Colon (tissue), 2 donors: Measurements from ENCODE around the gene CRTC1.

Source experiments
- FAIRE-seq: peaks from 2 replicates; lab custom pipeline; 2012; peaks lifted over from hg19 to GRCh38; lab: Jason Lieb, UNC
- donor health status: control.
- donor health status: control.

Gene CRTC1

DNA sequence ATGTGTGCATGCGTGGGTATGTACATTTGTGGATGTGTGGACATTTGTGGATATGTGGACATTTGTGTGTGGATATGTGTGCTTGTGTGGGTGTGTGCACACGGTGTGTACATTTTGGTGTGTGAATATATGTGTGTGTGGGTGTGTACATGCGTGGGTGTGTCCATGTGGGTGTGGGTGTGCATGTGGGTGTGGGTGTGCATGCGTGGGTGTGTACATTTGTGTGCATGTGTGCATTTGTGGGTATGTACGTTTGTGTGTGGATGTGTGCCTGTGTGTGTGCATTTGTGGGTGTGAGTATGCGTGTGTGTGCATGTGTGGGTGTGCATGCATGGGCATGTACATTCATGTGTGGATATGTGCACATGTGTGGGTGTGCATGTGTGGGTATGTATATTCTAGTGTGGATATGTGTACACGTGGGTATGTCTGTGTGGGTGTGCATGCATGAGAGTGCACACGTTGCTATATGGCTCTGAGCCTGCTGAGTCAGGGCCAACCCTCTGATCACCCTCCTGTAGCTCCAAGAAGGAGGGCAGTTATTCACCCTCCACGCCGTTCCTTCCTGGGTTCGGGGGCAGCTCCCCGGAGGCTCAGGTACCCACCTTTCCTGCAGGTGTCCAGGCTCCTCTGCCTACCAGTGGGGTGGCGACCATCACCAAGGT lies 87.3 kb downstream of the CRTC1 start:
- no peak for FAIRE-seq

DNA sequence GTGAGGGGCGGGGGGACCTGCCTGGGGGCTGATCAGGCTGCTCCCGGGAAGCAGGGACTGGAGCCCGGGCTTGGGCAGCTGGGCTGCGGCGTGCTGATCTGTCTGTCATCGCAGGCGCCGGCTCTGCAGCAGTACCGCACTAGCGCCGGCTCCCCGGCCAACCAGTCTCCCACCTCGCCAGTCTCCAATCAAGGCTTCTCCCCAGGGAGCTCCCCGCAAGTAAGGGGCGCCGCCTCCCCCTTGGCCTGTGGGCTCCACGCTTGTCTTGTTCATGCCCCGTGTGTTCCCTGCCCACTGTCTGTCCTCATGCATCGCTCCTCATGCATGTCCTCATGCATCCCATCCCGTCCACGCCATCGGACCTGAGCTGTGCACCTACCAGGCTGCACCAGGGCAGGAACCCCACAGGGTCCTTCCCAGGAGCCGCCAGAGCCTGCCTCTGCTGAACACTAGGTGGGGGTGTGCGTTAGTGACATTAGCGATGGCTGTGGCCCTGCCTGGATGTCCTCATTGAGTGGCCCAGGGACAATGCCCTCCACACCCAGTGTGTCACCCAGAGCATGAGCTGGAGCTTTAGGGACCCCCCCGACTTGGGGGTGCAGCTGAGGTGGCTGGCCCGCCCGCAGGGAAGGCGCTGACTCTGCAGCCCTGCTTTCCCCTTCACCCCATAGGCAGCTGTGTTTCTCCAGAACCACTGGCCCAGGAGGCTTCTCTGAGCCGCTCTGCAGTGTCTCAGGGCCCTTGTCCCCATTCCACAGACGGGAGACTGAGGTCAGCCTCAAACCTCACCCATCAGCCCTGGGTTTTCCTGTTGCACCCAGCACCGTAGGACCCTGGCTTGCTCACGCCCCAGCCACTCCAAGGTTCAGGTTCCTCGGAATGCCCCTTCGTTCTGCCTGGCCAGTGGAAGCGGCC lies 88.1 kb downstream of the CRTC1 start:
- no peak for FAIRE-seq

DNA sequence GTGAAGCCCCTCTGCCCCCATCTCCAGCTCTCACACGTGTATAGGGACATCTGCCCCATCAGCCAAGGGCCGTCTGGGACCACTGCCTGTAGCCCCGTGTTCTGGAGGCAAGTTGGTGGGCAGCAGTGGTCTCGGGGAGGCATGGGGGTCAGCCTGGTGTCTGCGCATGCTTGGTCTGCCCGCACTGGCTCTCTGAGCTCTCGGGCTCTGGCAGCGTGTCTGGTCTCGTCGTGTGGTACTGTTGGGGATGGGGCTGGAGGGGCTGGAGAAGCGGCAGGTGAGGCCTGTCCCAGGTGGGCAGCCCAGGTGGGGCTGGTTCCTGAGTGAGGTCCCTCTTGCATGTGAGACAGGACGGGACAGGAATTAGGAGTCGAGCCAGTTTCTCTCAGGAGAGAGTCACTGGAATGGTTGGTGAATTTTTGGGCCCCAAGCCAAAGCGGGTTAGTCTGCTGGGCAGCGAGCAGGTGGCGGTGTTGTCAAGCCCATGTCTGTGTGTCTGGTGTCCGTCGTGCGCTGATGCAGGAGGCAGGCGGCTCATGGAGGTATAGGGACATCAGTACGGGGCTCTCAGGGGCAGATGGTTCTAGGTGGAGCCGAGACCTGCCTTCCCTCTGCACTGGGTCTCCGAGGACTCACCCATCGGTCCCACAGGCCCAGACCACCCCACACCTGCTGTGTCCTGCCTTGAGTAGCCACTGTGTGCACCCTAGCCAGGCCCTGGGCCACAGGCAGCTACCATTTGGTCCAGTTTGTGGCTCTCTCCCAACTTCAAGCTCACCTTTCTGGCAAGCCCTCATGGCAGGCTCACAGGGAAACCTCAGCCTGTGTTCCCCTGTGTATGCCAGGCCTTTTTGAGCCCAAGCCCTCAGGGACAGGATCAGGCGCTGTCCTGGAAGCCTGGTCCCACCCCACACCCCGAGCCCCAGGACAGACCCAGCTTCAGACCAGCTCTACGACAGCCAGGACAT lies 89.4 kb downstream of the CRTC1 start:
- no peak for FAIRE-seq

DNA sequence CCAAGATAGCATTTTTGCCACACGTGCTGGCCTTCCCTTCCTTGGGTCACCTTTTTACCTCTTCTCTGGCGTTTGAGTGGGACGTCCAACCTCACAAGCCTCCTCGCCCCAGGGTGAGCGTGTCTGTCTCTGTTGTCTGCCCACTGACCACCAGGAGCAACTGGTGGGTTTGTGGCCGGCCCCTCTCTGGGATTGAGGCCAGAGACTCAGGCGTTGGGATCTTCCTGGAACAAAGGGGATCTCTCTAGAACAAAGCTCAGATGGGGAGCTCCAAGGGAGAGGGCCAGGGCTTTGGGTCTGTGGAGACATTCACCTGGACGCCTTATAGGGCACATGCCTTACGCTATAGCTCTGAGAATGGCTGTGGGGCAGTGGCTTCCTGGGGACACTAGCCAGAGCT lies 90.2 kb downstream of the CRTC1 start:
- no peak for FAIRE-seq

DNA sequence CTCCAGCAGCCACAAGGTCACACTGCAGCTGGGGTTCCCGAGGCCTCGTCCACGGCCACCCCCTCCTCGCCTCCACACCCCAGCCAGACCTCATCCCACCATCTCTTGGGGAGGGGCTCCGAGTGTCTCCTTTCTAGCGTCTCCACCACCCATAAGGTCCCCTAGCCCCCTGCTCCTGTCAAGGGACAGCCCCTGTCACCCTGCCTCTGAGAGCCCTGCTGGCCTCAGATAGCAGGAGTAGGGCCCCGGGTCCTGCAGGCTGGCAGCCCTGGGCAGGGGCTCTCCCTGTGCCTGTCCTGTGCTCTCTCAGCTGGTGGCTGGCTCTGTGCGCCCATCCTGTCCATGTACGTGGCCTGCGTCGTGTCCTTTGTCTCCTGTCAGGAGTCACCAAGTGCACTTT lies 90.6 kb downstream of the CRTC1 start:
- no peak for FAIRE-seq

DNA sequence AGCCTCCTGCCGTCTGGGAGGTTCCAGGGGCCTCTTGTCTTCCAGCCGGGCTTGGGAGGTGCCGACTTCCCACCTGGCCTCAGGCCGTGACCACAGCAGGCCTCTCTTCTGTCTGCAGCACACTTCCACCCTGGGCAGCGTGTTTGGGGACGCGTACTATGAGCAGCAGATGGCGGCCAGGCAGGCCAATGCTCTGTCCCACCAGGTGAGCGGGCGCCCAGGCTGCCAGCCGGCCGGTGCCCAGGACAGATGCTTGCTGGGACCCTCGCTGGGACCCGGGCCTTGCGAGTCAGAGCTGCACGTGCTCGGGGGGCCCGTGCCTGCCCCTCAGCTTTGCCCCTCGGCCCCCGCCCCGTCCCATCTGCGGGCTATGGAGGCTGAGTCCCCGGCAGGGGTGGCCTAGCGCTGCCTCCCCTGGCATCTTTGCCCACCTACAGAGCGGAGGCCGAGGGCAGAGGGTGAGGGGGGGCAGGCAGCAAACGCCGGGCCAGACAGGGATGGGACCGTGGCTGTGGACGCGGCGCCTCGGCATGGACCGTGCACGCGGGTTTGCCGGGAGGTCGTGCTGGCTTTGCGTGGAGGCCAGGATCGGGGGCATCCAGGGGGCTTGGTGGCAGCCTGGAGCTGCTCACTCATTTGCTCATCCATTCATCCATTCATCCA lies 91.4 kb downstream of the CRTC1 start:
- no peak for FAIRE-seq

DNA sequence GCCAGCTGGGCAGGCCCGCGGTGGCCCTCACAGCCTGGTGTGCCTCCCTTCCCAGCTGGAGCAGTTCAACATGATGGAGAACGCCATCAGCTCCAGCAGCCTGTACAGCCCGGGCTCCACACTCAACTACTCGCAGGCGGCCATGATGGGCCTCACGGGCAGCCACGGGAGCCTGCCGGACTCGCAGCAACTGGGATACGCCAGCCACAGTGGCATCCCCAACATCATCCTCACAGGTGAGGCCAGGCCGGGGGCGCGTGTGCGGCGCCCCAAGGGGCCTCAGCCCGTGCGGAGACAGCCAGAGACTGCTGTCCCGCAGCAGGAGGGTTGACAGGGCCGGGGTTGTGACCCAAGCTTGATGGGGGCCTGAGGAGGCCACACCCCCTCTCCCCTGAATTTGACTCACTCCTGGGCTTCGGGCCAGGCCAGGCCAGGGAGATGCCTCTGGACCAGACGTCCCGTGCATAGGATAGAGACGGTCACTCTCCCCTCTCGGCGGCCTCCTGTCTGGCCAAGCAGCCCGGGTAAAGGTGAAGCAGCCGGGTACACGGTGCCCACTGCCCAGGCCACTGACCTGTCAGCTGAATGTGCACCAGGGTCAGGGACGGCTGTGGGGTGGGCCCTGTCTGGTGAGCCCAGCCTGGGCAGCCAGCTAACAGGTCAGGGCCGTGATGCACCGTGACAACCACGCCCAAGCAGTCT lies 92.3 kb downstream of the CRTC1 start:
- FAIRE-seq: no peak

DNA sequence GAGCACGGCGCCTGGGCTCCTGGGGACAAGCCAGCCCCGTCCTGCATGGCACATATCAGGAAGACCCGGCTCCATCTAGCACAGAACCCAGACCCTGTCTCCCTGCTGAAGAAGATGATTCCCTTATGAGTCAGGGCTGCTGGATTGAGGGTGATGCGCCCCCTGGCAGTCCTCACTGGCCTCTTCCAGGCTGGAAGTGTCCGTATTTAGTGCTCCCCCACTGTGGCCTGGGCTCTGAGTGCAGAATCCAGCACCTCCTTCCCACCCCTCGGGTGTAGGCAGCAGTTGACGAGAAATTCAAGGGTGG lies 92.8 kb downstream of the CRTC1 start:
- FAIRE-seq: no peak

DNA sequence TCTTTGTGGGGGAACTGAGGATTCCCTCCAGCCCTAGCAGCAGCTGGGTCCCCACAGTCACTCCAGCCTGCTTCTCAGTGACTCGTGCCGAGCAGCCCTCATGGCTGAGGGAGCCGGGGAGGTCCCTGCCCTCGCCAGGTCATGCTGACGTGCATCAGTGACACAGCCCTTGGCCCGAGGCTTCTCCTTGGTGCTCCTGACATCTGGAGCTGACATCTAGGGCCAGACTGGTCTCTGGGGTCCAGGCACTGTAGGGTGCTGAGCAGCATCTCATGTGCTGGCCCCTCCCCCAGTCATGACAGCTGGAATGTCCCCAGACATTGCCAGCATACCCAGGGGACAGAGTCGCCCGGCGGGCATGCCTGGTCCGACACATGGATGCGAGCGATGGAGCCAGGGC lies 93.3 kb downstream of the CRTC1 start:
- FAIRE-seq: no peak

DNA sequence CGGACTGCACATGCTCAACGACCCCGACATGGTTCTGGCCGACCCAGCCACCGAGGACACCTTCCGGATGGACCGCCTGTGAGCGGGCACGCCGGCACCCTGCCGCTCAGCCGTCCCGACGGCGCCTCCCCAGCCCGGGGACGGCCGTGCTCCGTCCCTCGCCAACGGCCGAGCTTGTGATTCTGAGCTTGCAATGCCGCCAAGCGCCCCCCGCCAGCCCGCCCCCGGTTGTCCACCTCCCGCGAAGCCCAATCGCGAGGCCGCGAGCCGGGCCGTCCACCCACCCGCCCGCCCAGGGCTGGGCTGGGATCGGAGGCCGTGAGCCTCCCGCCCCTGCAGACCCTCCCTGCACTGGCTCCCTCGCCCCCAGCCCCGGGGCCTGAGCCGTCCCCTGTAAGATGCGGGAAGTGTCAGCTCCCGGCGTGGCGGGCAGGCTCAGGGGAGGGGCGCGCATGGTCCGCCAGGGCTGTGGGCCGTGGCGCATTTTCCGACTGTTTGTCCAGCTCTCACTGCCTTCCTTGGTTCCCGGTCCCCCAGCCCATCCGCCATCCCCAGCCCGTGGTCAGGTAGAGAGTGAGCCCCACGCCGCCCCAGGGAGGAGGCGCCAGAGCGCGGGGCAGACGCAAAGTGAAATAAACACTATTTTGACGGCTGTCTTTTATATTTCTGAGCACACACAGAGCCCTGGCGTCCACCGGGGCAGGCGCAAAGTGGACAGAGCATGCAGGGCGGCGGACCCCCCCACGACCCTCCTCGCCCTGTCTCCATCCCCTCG lies 94.0 kb downstream of the CRTC1 start:
- no peak for FAIRE-seq

DNA sequence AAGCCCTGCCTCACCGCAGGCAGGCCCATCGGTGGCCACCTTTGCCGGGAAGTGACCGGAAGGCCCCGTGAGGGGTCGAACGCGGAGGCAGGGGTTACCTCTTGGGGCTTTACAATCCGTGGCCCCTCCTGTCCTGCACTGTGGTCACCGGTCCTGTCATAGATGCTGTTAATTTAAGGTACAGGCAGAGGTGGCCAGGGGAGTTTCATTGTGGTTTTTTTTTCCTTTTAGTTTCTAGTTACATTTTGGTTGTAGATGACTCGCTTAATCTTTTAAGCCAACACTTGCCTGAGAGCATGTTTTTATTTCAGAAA lies 94.6 kb downstream of the CRTC1 start:
- FAIRE-seq: no peak

DNA sequence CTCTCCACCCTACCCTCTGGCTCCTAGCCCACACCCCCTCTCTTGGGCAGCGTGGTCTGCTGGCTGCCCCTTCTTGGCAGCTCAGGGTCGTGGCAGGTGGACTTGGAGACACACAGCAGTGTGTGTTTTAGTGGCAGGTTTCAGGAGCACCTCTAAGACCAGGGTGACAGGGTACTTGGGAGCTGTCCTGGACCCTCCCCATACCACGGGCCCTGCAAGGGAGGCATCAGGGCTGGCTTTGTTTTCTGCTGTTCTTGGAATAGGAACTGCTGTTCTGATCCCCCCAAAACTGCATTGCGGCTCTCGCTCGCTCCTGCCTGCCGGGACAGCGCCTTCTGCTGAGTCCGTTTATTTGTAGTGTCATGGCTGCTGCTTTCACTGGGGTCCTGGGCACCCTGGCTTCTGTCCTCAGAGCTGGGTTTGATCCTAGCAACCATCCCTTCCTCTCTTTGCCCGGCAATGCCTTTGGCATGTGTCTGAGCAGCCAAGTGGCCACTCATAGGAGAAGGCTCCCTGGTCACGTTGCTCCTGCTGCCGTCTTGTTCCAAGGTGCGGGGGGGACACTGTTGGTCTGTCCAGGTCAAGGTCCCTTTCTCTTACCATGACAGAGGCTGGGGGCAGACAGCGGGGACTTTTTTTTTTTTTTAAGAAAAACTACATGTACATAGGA lies 95.5 kb downstream of the CRTC1 start:
- no peak for FAIRE-seq

DNA sequence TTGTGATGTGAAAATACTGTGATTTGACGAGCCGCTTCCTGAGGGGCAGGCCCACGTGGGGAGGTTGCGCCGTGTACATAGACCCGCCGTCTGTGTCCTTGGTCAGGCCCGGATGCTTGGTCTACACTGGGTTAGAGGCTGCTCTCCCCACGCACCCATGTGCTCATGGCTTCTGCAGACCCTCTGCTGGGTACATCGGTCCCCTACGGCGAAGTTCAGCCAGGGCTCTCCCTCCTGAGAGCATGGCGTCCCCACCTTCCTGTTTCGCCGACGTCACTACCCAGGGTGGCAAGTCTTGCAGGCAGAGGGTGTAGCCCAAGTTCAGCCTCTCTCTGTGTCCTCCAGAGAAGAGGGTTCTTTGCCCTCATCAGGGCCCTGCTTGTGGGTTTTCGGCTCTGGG lies 96.6 kb downstream of the CRTC1 start:
- FAIRE-seq: no peak

DNA sequence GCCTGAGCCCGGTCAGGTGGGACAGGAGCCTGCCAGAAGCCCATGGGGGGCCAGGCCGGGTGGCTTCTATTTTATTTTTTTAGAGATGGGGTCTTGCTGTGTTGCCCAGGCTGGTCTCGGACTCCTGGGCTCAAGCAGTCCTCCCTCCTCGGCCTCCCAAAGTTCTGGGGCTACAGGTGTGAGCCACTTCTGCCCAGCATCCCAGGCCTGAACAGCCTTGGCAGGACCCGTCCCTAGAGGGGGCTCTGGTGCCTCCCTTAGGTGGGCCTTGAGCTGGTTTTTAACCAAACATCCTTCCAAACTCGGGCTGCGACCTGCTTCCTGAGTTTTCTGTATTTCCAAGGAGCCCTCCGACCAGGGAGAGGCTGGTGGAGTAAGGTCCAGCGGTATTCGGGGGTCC lies 97.2 kb downstream of the CRTC1 start:
- FAIRE-seq: no peak

DNA sequence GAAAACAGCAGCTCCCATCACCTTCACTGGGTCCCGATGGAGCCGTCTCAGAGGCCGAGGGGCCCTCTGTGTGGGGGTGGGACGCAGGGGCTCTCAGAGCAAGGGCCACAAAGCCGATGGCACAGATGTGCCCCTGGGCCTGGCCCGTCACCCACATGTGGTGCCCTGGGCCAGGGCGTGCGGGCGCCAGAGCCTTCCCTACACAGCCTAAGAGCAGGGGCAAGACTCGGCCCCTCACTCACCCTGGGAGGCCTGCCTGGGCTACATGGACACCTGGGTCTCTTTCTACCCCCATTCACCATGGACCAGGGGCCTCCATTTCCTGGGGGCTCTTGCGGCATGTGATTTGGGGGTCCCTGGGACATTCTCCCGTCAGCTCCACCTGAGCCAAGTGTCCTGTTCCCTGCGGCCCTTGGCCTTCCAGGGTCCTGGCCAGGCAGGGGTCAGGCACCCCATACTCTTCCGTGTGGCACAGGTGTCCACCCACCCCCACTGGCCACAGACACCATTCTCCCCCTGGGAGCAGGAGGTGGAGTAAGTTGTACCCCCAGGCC lies 97.6 kb downstream of the CRTC1 start:
- no peak for FAIRE-seq

DNA sequence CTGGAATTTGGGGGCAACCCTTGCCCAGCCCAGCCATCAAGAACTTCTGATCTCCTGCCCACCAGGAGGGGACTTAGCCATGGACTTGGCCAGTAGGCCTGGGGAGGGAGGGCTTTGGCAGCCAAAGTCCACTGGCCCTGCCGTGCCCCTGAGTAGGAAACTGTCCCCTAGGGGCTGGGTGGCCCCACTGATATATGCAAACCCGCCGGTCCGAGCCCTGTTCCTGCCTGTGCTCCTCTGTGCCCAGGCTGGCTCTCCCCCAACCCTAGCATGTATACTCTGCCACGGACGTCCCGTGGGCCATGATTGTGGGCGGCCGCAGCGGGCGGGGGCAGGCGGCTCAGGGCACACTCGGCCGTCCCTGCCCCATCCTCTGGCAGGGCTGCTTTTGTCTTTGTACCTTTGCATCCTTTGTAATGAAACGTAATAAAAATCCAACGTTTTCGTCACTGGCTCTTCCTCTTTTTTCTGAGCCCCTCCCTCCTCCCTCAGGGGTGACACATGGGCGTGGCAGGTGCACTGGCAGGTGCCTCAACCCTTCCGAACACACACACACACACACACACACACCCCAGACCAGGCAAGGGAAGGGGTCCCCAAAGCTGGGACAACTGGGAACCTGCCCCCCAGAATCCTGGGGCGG lies 98.5 kb downstream of the CRTC1 start:
- FAIRE-seq: no peak

DNA sequence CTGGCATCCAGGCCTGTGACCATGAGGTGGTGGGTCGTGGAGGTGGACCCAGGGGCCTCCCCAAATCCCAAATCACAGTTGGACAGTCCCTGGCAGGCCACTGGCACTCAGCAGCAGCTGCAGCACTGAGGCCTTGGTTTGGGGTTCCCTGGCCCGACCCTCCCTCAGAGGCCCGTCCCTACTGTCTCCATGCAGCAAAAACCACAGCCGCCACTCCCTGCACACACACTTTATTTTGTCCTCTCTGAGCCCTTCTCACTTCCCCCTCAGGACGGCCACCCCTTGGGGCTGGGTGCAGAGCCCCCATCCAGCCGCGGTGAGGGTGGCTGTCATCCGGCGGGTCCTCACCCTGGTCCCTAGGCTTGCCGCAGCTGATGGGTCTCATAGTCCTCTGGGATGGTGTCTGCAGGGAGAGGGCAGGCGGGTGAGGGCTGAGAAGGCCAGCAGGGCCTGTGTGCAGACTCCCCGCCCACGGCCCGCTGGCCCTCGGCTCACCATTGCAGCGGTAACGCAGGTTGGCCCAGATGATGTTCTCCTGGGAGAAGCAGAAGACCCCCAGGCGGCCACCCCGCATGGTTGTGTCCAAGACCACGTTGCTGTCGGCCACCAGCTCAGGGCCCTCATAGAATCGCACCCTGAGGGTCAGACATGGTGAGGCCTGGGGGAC lies 99.2 kb downstream of the CRTC1 start:
- FAIRE-seq: no peak

DNA sequence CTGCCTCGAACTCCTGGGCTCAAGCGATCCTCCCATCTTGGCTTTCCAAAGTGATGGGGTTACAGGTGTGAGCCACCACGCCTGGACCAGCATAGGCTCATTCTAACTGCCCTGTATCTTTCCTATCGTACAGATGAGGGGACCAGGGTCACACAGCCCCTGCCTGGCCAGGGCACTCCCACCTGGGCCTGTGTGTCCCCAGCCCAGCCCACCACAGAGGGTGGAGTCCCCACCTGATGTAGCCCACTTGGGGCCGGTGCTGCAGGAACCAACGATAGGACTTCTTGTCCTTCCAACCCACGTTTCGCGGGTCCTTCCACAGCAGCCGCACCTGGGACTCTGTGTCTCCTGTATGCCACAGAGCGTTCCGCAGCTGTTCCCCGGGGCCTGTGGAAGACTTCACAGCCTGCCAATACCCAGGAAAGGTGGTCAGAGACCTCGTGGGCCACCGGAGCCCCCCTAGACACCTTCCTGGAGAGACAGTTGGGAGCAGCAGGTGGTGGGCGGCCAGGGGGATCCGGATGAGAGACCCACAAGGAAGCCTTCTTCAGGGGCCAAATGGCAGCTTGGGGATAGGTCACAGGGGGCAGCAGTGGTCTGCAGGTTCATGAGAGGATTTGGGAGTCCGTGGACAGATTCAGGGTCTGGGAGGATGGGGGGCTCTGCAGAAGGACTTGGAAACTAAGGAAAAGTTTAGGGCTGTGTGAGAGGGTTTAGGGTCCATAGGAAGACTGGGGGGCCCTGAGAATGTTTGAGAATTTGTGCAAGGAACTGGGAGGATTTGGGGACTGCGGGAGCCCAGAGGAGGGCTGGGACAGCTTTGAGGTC lies 100.7 kb downstream of the CRTC1 start:
- FAIRE-seq: no peak
